GM10847 (cell line): ENCODE measurements around the gene SEPSECS.

Experiments
- POLR2A ChIP-seq: IDR thresholded peaks from 2 replicates; pipeline ENCODE4 v1.6.1; 2011; ENCODE audit not compliant: insufficient read length; ENCODE audit errors: extremely low read depth

SEPSECS gene

DNA sequence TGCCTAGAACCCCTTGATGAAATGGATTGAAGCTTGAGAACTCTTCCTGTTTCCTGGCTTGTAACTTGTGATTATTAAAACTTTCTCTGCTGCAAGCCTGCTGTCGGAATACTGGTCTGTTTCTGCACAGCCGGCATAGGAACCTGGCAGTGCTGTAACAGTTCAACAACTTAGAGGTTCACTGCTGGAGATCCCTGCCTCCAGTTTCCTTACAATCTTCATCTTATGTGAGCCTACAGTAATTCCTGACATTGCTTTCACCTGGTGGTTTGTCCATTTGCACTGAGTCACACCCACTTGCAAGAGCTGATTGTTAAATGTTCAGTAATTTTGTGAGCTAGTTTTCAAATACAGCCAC lies 1.3 kb upstream of the SEPSECS start:
- no peak for TF ChIP-seq POLR2A

DNA sequence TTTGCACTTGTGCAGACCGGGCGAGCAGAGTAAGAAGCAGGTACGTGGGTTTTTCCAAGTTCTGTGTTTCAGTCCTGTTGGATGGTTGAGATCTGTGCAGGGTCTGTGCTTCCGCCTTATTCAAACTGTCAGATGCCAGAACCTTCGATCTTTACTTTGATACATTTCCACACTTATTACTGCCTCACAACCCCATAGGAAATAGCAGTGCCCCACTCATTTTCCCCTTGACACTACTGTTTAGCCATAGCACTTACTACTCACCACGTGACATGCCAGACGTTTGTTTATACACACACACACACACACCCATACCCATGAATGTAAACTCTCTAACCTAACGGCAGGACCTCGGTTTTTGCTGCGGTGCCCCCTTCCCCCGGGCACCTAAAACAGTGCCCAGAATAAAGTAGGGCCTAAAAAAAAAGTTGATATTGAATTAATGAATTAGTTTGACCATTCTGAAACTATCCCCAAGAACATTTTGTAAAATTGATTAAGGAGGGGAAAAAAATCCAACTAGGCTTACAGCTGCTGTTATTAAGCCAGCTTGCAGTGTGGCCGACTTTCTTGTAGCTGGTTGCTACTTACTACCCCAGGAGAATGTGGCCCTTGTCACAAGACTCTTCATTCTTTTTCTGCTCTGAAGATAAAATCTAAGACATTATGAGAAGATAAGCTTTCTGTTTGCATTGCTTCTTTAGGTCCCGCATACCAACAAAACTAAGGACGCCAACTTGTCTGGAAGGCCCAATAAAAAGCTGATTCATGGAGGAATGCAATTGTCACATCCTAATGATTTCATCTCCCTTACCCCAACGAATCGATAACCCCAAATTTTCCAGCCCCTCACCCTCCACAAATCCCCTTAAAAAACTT lies 704 bp upstream of the SEPSECS start:
- no peak for TF ChIP-seq POLR2A

DNA sequence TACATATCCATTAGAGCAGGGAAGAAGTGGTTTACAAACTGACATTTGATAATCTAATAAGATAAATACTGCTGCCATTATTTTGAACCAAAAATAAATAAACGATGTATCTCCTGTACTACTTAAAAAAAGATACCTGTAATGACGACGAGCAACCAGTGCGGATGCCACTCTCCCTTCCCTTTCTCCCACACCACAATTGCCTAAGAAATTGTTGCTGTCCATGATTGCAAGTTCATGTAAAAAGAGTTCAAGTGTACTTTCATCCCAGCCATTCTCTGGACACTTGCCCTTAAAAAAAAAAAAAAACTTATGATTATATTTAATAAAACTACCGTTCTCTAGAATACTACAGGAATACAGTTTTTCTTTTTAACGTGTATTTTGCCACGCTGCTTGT lies 1.4 kb downstream of the SEPSECS start:
- TF ChIP-seq POLR2A: no peak

DNA sequence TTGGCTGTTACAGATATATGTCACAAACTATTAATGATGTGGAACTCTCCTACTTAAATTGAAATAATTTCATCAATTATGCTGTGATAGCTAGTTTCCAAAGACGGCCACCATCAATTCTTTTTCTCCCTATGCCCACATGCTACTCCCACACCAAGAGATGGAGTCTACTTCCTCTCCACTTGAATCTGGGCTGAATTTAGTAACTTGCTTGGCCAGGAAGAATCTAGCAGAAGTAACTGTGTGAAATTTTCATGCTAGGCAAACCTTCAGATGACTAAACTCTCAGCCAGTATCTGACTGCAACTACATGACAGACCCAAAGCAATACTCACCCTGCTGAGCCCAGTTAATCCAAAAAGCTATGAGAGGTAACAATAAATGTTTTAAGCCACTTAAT lies 3.2 kb downstream of the SEPSECS start:
- no peak for TF ChIP-seq POLR2A

DNA sequence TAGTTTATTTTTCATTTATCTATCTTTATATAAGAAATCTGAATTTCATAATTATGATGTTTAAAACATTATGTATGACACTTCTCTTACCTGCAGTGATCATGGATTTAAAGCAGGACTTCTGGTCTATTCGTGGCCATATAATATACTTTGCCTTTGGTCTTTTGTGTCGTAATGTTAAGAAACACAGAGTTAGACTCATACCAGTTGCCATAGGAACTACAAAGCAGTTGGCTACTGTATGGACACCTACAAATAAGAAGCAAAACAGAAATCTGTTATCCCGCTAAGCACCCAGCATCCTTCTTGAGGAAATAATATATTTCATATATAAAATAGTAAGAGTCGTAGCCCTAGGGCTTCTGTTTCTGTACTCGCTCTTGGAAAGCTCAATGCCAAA lies 4.3 kb downstream of the SEPSECS start:
- TF ChIP-seq POLR2A: no peak

DNA sequence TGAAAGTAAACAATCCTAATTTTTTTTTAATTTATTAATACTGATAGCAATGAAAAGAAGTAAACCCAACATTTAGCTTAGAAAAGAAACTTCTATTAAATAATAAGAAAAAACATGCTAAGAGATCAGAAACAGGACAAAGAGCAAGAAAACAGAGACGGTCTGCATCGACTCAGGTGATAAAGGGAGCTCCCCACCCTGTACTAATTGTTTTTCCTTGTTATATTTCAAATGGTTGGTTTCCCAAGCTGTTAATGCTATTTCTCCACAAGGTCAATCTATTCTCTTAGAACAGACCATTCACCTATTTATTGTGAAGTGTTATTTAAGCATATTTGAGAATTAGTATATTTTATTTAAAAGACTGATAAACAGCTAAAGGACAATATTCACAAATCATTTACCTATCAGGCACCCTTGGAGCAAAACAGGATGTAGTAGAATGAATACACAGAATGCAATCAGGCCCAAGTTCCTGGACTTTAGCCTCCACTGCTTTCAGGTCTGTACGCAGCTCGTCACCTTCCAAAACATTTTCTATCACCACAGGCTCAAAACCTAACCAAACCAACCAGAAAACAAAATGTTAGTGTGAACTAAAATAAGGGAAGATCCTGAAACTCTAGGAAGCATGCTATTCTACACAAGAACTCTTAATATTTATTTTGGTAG lies 5.5 kb downstream of the SEPSECS start:
- TF ChIP-seq POLR2A: no peak

DNA sequence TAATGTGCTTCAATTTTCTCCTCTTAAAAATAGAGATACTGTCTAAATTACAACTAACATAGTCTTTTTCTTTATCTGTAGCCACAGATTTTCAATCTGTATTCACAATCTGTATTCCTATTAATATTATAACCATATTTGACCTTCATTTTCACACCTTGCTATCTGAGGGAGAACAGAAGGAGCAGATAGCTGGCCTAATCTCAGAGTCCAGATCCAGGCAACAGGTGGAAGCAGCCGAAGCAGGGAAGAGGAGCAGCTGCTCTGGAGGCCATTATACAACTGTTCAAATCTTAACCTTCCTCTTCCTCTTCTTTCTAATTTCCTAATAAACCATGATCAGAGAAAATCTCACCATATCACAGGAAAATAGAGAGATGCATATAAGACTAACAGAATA lies 14.2 kb downstream of the SEPSECS start:
- no peak for TF ChIP-seq POLR2A

DNA sequence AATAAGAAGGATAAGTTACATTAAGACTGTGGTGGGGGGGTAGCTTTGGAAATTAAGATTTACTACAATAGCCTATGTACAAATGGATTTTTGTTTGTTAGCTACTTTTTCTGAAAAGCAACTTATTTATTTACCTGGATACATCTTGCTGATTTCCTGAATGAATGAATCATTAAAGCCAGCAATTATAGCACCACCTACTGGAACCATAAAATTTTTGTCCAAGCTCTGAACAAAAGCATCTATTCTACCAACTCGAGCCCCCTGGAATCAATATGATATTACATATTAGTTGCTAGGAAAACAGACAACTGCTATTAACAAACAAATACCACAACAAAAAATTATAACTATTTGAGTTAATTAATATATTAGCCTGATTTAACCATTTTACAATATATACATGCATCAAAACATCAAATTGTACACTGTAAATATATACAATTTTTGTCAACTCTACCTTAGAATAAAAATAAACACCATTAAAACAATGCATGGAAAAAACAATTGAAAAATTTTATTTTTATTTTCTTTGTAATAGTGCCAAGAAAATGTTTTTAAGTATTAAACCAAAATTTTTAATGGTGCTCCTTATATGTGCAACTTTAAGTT lies 15.3 kb downstream of the SEPSECS start:
- no peak for TF ChIP-seq POLR2A

DNA sequence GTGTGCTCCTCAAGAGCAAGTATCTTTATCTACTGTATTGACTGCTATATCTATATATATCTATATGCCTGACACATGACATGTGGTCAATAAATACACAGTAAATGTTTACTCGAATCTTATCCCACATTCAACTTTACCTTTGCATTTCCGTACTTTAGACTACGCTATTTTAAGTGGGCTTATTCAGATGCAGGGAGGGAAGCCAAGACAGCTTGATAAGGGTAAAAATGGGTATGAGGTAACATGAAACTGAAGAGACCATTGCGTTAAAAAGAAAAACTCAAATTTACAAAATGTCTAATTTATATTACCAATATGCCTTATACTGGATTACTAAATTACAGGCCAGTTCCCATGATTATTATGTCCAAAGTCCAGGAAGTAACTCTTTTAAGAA lies 17.8 kb downstream of the SEPSECS start:
- TF ChIP-seq POLR2A: no peak

DNA sequence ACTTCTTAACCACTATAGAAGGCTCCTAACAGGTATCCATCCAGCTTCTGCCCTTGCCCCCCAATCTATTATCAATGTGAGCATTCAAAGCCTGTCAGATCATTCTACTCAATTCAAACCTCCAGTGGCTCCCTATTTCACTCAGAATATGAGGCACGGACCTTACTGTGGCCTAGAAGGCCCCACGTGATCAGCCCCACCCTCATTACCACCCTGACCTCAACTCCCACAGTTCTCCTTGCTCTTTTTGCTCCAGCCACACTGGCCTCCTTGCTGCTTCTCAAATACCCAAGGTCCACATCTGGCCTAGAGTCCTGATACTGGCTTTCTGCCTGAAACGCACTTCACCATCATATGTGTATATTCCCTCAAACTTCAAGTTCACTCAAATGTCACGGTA lies 18.7 kb downstream of the SEPSECS start:
- no peak for TF ChIP-seq POLR2A

DNA sequence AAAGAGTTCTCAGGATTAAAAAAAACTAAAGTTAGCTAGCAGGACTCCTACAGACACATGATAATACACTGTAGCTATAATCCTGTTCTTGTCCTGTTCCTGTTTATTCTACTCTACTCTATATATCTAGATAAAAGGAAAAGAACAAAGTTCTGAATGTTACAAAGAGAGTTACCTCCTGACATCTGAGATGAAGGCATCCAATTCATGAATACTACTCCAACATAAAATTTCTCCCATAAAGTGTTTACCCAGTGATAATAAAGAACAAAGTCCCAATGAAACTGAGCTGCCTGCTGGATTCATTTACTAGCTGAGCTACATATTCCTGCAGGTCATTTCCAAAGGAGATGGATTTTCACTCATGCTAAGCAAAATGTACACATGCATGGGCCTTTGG lies 27.1 kb downstream of the SEPSECS start:
- no peak for TF ChIP-seq POLR2A

DNA sequence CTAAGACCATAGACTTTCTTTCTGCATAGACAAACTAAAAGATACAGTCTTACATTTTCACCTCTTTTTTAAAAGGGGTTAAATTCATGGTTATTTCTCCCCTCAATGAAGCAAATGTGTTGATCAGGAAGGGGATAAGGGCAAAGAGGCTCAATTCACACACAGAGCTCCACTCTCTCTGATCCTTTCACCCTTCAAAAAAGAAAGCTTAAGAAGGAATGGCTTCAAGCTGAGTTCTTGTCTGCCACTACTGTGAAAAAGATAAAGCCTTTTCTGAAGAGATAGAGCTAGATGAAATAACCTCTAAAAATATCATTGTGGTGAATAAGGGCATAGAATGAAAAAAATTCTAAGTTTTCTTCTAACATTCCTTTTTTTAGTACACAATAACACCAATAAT lies 28.3 kb downstream of the SEPSECS start:
- no peak for TF ChIP-seq POLR2A

DNA sequence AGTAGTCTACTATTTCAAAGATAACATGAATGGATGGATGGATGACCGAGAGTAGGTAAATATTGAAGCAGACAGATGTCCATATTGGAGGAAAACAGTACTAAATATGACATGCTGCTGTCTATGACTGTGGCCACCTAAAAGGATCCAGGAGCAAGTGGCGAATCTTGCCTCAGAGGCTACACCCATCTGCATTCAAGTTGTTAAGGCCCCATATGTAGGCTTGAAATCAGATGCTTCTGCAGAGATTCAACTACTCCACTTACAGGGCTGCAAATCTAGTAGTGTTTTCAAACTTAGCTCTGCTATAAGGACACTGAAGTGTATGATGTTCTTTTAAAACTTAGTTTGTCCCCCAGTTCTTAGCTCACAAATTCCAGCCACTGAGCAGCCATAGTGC lies 28.9 kb downstream of the SEPSECS start:
- no peak for TF ChIP-seq POLR2A

DNA sequence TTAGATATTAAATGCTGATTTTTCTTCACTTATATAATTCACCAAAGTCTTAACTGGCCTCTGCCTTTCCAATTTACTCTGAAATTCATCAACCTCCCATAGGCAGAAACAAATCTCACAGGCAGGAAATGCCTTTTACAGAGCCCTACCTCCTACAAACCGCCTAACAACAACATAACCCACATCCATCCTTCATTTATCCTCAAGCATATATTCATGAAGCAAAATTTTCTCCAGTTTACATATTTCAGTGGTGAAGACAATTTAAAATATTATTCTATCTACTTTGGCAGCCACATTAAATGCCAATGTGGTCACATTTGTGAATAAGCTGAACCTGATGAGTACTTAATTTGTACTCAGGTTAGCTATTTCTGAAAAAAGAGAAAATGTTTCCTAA lies 30.3 kb downstream of the SEPSECS start:
- no peak for TF ChIP-seq POLR2A

DNA sequence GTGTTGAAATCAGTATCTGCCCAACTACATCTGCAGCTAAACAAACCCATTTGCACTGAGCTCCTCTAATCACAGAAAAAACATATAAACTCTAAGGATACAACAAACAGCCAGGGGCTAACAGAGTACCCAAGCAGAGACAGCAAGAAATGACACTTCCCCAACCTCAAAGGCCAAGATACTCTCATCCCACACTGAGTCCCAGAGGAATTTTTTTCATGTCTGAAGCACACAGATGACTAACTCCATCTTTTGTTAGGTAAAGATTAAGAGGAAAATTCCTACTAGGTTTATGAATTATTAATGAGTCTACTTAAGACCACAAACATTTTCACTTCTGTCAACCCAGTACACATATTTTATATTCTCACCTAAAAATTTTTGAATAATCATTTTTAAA lies 31.6 kb downstream of the SEPSECS start:
- TF ChIP-seq POLR2A: no peak

DNA sequence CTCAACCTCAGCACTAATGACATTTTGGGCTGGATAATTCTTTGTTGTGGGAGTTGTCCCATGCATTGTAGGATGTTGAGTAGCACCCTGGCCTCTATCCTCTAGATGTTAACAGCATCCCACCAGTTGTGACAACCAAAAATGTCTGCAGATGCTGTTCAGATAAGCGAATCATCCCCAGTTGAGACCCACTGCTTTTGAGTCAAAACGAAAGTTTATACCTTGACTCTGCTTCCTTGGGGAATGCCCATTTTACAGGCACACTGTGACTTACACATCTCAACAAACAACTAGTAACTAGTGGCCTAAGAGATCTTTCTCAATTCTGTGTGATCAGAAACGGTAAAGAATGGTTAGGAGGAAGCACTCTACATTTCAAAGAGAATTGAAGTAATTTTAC lies 37.0 kb downstream of the SEPSECS start:
- no peak for TF ChIP-seq POLR2A
